Retinal pigment epithelial cell (primary cell): ENCODE results near the gene NPAT.

Source experiments
- DNase-seq: peaks from one replicate; pipeline ENCODE4 v3.0.0-alpha.2; 2010; ENCODE audit warnings: low read depth
- H3K4me3 ChIP-seq: 2 replicates; pipeline ENCODE4 v1.5.1; 2011; ENCODE audit warnings: mild to moderate bottlenecking, low read length, control low read depth, moderate library complexity
- TF ChIP-seq, protein P1 (sequence below): conservative IDR thresholded peaks from 2 replicates; pipeline ENCODE4 v1.5.1; 2011; ENCODE audit warnings: low read depth, low read length, control low read depth, inconsistent platforms

NPAT gene

DNA sequence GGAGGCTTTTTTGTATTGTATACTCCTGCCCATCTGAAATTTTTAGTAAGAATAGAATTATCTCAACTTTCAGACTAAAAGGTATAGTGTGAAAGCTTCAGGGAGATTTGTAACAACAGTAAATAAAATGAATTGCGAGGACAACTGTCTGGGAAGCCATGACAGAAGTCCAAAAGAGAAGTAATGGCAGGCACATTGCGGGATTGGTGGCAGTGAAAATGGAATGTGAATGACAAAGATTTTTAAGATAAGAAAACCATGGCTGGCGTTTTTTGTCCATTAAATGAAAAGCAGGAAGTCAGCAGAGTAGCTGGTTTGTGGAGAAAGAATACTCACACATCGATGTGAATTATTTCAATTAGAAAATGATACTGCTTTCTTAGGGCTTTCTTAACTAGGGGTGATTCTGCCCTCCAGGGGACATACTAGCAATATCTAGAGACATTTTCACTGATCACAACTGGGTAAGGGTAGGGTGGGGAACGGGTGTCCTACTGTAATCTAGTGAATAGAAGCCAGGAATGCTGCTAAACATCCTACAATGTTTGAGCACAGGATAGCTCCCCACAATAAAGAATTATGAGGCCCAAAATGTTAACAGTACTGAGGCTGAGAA lies 1.6 kb downstream of the NPAT start:
- H3K4me3 ChIP-seq, result peak overlapping the region; percentile 96
- no peak for DNase-seq
- TF ChIP-seq, protein P1, sequence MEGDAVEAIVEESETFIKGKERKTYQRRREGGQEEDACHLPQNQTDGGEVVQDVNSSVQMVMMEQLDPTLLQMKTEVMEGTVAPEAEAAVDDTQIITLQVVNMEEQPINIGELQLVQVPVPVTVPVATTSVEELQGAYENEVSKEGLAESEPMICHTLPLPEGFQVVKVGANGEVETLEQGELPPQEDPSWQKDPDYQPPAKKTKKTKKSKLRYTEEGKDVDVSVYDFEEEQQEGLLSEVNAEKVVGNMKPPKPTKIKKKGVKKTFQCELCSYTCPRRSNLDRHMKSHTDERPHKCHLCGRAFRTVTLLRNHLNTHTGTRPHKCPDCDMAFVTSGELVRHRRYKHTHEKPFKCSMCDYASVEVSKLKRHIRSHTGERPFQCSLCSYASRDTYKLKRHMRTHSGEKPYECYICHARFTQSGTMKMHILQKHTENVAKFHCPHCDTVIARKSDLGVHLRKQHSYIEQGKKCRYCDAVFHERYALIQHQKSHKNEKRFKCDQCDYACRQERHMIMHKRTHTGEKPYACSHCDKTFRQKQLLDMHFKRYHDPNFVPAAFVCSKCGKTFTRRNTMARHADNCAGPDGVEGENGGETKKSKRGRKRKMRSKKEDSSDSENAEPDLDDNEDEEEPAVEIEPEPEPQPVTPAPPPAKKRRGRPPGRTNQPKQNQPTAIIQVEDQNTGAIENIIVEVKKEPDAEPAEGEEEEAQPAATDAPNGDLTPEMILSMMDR, result no peak

DNA sequence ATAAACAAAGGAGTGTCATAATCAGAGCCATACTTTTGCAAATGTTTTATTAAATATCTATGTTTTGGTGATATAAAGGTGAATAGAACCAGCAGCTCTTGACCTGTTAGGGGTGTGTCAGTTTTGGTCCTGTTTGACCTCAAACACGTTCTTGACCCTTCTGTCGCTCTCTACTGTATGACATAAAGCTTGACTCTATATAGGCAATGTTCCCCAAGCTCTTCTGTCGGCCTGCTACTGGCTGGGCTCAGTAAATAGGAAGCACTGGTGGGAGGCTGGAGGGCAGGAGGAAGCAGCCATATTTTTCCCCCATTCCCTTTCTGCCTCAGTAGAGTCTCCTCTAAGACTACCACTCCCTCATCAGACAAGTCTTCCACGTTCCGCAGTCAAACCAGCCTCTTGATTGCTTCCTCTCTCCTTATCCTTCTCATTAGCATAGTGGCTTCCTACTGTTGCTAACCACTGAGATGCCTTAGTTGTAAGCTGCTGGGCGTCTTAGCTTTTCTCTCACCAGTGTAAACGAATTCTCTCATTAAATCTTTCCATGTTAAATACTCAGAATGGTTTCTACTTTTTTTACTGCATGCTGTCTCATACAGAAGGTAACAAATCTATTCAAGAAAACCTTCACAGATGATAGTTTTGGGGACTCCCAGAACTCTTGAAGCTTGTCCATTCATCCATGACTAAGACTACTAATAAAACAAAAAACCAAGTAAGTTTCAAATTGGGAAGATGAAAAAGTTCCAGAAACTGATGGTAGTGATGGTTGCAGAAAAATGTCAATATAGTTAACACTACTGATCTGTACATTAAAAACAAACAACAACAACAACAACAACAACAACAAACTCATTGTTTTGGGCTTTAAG lies 3.3 kb downstream of the NPAT start:
- no peak overlapping the region for H3K4me3 ChIP-seq
- no peak for DNase-seq
- TF ChIP-seq, protein P1, result no peak

GRCh38 chr11:108218455-108218854 lies 4.0 kb downstream of the NPAT start:
- no peak for DNase-seq
- H3K4me3 ChIP-seq, result no peak overlapping the region
- TF ChIP-seq, protein P1, result no peak

- TF ChIP-seq, protein P1, result no peak
- DNase-seq, result no peak
- H3K4me3 ChIP-seq, result no peak overlapping the region
These were observed 5.5 kb downstream of the NPAT start for GRCh38 chr11:108216988-108217387.

DNA sequence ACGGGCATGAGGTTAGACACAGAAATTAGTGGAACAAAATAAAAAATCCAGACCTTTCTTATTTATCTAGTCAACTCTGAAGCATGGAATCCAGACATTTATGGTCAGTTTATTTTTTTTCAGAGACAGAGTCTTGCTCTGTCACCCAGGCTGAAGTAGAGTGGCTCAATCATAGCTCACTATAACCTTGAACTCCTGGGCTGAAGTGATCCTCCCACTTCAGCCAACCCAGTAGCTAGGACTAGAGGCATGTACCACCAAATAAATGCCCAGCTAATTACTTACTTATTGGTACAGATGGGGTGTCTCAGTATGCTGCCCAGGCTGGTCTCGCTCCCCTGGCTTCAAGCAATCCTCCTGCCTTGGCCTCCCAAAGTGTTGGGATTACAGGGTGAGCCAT lies 8.7 kb downstream of the NPAT start:
- no peak overlapping the region for H3K4me3 ChIP-seq
- DNase-seq, result no peak
- TF ChIP-seq, protein P1, result no peak

DNA sequence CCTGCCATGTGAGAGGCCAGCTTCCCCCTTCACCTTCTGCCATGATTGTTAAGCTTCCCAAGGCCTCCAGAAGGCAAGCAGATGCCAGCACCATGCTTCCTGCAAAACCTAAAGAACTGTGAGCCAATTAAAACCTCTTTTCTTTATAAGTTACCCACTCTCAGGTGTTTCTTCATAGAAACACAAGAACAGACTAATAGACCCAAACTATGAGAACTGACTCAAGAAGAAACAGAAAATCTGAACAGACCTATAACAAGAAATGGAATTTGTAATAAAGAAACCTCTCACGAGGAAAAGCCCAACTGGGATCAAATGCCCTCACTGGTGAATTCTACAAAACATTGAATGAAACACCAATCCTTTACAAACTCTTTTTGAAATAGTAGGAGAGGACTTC lies 12.0 kb downstream of the NPAT start:
- no peak overlapping the region for H3K4me3 ChIP-seq
- DNase-seq, result no peak
- TF ChIP-seq, protein P1, result no peak

DNA sequence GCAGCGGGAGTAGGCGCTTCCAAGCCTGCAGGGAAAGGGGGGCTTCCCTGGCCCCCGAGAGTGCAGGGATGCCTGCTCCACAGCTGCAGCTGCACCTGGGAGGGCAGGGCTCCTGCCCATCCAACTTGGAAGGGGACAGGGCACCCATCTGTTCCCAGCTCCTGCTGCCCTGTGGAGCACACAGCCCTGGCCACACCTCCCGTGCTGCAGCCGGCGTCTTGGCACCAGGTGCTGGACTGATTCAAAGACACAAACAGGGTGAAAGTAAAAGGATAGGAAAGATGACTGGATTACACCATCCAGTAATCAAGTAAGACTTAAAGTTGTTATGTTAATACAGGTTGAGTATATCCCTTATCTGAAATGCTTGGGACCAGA lies 14.8 kb downstream of the NPAT start:
- no peak for DNase-seq
- TF ChIP-seq, protein P1, result no peak
- no peak overlapping the region for H3K4me3 ChIP-seq
